Immature natural killer cell (primary cell): ENCODE results near the gene RXRB. TPM values are rescaled to one million over a fixed set of nuclear protein-coding genes. Genes with fewer than 3 reads are reported as not detected.
A peak's percentile ranks its signal among the peaks of the same experiment; 100 is the strongest.
"Not testable (repeated sequence)": the region's sequence is repeated elsewhere in the genome, so short reads cannot be mapped to it uniquely, and the experiment has no call there.

ENCODE experiments used
- DNase-seq, 3 donors: peaks; one replicate each; pipeline ENCODE4 v3.0.0; 2022; ENCODE audit warnings: mixed read lengths in 1 of 3
- H3K27ac Mint-ChIP-seq, 6 donors: one replicate each; pipeline ENCODE4 v1.8.0; 2020; ENCODE audit warnings: mixed read lengths in 6 of 6, mild to moderate bottlenecking in 5 of 6, inconsistent platforms in 4 of 6, moderate library complexity in 3 of 6
- H3K27me3 Mint-ChIP-seq, 3 donors: one replicate each; pipeline ENCODE4 v1.8.0; 2020 to 2021; ENCODE audit warnings: low read depth in 3 of 3, mild to moderate bottlenecking in 3 of 3, mixed read lengths in 3 of 3, moderate library complexity in 3 of 3, inconsistent platforms in 1 of 3
- H3K36me3 Mint-ChIP-seq, 3 donors: one replicate each; pipeline ENCODE4 v1.8.0; 2020; ENCODE audit warnings: mixed read lengths in 3 of 3, inconsistent platforms in 2 of 3, mild to moderate bottlenecking in 2 of 3
- H3K4me1 Mint-ChIP-seq, 2 donors: one replicate each; pipeline ENCODE4 v1.8.0; 2020; ENCODE audit warnings: inconsistent platforms in 2 of 2, mild to moderate bottlenecking in 2 of 2, mixed read lengths in 2 of 2, moderate library complexity in 1 of 2
- H3K4me3 Mint-ChIP-seq, 5 donors: one replicate each; pipeline ENCODE4 v1.8.0; 2020; ENCODE audit warnings: mild to moderate bottlenecking in 5 of 5, mixed read lengths in 5 of 5, inconsistent platforms in 3 of 5, moderate library complexity in 3 of 5
- H3K9me3 Mint-ChIP-seq, 6 donors: one replicate each; pipeline ENCODE4 v1.8.0; 2020; ENCODE audit warnings: mild to moderate bottlenecking in 6 of 6, mixed read lengths in 6 of 6, inconsistent platforms in 4 of 6, moderate library complexity in 3 of 6
- polyA plus RNA-seq, 3 donors: library from polyadenylated mRNA; unstranded; fragments of 300-500 nt; fragmentation: Illumina TruSeq; gene quantifications; one replicate each; pipeline ENCODE4 v1.2.3, GENCODE V29; 2021

Gene RXRB
- polyA plus RNA-seq, 3 donors from 2014 or later = 6.0 to 11.8 (median 6.9) TPM

- Mint-ChIP-seq H3K4me1 (peaks cover 7 to 12% of the 10 kb centered on the region in 2 donors), H3K4me3 (no peak overlapping the region), H3K36me3 (no peaks in the 10 kb centered on the region), H3K27ac (no peak overlapping the region), H3K9me3 (no peaks in the 10 kb centered on the region), H3K27me3 (peaks cover 0 to 4% (median 4%) of the 10 kb centered on the region in 3 donors)
- no peak for DNase-seq
Measured at GRCh38 chr6:33164665-33165373, 35.6 kb downstream of the RXRB start.

- peaks cover 0 to 4% (median 4%) of the 10 kb centered on the region in 3 donors for H3K27me3 Mint-ChIP-seq
- H3K27ac Mint-ChIP-seq = no peak overlapping the region
- peak overlapping the region in 1 of 5 donors; percentile 27 for H3K4me3 Mint-ChIP-seq
- DNase-seq = no peak
- peaks cover 7 to 12% of the 10 kb centered on the region in 2 donors for H3K4me1 Mint-ChIP-seq
- no peaks in the 10 kb centered on the region for H3K9me3 Mint-ChIP-seq
- no peaks in the 10 kb centered on the region for H3K36me3 Mint-ChIP-seq
Measured at GRCh38 chr6:33164176-33164575, 36.3 kb downstream of the RXRB start.

- H3K9me3 Mint-ChIP-seq = no peaks in the 10 kb centered on the region
- DNase-seq = no peak
- no peak overlapping the region for H3K27ac Mint-ChIP-seq
Measured at GRCh38 chr6:33163540-33163939, 36.9 kb downstream of the RXRB start.

GRCh38 chr6:33161354-33162331, 38.8 kb downstream of the RXRB start:
- H3K27ac Mint-ChIP-seq = peak overlapping the region in 5 of 6 donors; percentile 54 to 88 (median 70)
- H3K4me3 Mint-ChIP-seq = peak overlapping the region; percentile 78 to 89 (median 88)

More at GRCh38 chr6:33163540-33163939, 36.9 kb downstream of the RXRB start:
- Mint-ChIP-seq H3K4me3 (no peak overlapping the region), H3K36me3 (no peaks in the 10 kb centered on the region), H3K27me3 (peaks cover 0 to 4% (median 4%) of the 10 kb centered on the region in 3 donors), H3K4me1 (peaks cover 7 to 12% of the 10 kb centered on the region in 2 donors)

GRCh38 chr6:33160728-33161344, 39.6 kb downstream of the RXRB start:
- Mint-ChIP-seq H3K4me3 (peak overlapping the region in 3 of 5 donors; percentile 78 to 88 (median 82)), H3K36me3 (no peaks in the 10 kb centered on the region), H3K27ac (peak overlapping the region in 1 of 6 donors; percentile 50), H3K9me3 (no peaks in the 10 kb centered on the region), H3K27me3 (peaks cover 0 to 4% (median 2%) of the 10 kb centered on the region in 3 donors), H3K4me1 (peaks cover 7 to 12% of the 10 kb centered on the region in 2 donors)
- no peak for DNase-seq

More at GRCh38 chr6:33161354-33162331, 38.8 kb downstream of the RXRB start:
- Mint-ChIP-seq H3K4me1 (peaks cover 7 to 12% of the 10 kb centered on the region in 2 donors), H3K36me3 (no peaks in the 10 kb centered on the region), H3K27me3 (peaks cover 0 to 4% (median 4%) of the 10 kb centered on the region in 3 donors), H3K9me3 (no peaks in the 10 kb centered on the region)
- DNase-seq = peak; percentile 79 to 82 (median 80)

- no peaks in the 10 kb centered on the region for H3K36me3 Mint-ChIP-seq
- no peak overlapping the region for H3K27ac Mint-ChIP-seq
- H3K27me3 Mint-ChIP-seq = peaks cover 0 to 4% (median 2%) of the 10 kb centered on the region in 3 donors
- DNase-seq = no peak
- H3K4me3 Mint-ChIP-seq = no peak overlapping the region
- H3K9me3 Mint-ChIP-seq = no peaks in the 10 kb centered on the region
- H3K4me1 Mint-ChIP-seq = peaks cover 7 to 12% of the 10 kb centered on the region in 2 donors
Measured at GRCh38 chr6:33160096-33160495, 40.4 kb downstream of the RXRB start.

- Mint-ChIP-seq H3K36me3 (peaks cover 0 to 1% (median 0%) of the 10 kb centered on the region in 3 donors), H3K27ac (no peak overlapping the region), H3K4me1 (peaks cover 7 to 12% of the 10 kb centered on the region in 2 donors), H3K4me3 (no peak overlapping the region), H3K27me3 (peaks cover 0 to 11% (median 4%) of the 10 kb centered on the region in 3 donors), H3K9me3 (peaks cover under 1 to 9% (median 6%) of the 10 kb centered on the region in 6 donors)
- DNase-seq = no peak
Measured at GRCh38 chr6:33156964-33157363, 43.5 kb downstream of the RXRB start.

GRCh38 chr6:33156561-33156960, 43.9 kb downstream of the RXRB start:
- DNase-seq = no peak
- Mint-ChIP-seq H3K9me3 (peaks cover 4 to 13% (median 10%) of the 10 kb centered on the region in 6 donors), H3K36me3 (peaks cover 0 to 5% (median 0%) of the 10 kb centered on the region in 3 donors), H3K27ac (no peak overlapping the region), H3K27me3 (peaks cover 0 to 13% (median 4%) of the 10 kb centered on the region in 3 donors), H3K4me3 (no peak overlapping the region), H3K4me1 (peaks cover 4 to 8% of the 10 kb centered on the region in 2 donors)

- Mint-ChIP-seq H3K4me1 (no peaks in the 10 kb centered on the region), H3K9me3 (peaks cover 6 to 15% (median 12%) of the 10 kb centered on the region in 6 donors), H3K27me3 (peaks cover 0 to 17% (median 4%) of the 10 kb centered on the region in 3 donors), H3K27ac (no peak overlapping the region), H3K4me3 (no peak overlapping the region), H3K36me3 (peaks cover 0 to 5% (median 0%) of the 10 kb centered on the region in 3 donors)
- no peak for DNase-seq
Measured at GRCh38 chr6:33154349-33154748, 46.1 kb downstream of the RXRB start.

- Mint-ChIP-seq H3K4me1 (no peaks in the 10 kb centered on the region), H3K4me3 (no peak overlapping the region), H3K36me3 (peaks cover 0 to 5% (median 0%) of the 10 kb centered on the region in 3 donors), H3K27ac (no peak overlapping the region), H3K27me3 (peaks cover 2 to 21% (median 9%) of the 10 kb centered on the region in 3 donors), H3K9me3 (peaks cover 6 to 15% (median 12%) of the 10 kb centered on the region in 6 donors)
- DNase-seq = no peak
Measured at GRCh38 chr6:33151050-33151449, 49.4 kb downstream of the RXRB start.

- Mint-ChIP-seq H3K27me3 (peaks cover 2 to 21% (median 9%) of the 10 kb centered on the region in 3 donors), H3K9me3 (peaks cover 6 to 15% (median 12%) of the 10 kb centered on the region in 6 donors)
- not testable (repeated sequence) for H3K36me3 Mint-ChIP-seq, DNase-seq, H3K4me1 Mint-ChIP-seq, H3K27ac Mint-ChIP-seq, H3K4me3 Mint-ChIP-seq
Measured at GRCh38 chr6:33150560-33150959, 49.9 kb downstream of the RXRB start.

GRCh38 chr6:33147807-33148666, 52.4 kb downstream of the RXRB start:
- peaks cover 0 to 5% (median 0%) of the 10 kb centered on the region in 3 donors for H3K36me3 Mint-ChIP-seq
- peaks cover 6 to 15% (median 12%) of the 10 kb centered on the region in 6 donors for H3K9me3 Mint-ChIP-seq
- peaks cover 2 to 15% (median 5%) of the 10 kb centered on the region in 3 donors for H3K27me3 Mint-ChIP-seq
- peak in 2 of 3 donors; percentile 10 to 15 for DNase-seq
- no peak overlapping the region for H3K27ac Mint-ChIP-seq
- H3K4me3 Mint-ChIP-seq = no peak overlapping the region
- H3K4me1 Mint-ChIP-seq = peaks cover 6 to 12% of the 10 kb centered on the region in 2 donors
